ENCODE results near the gene IL17RE. TPM values are rescaled to one million over a fixed set of nuclear protein-coding genes. Genes with fewer than 3 reads are reported as not detected.
"Not testable (repeated sequence)": the region's sequence is repeated elsewhere in the genome, so short reads cannot be mapped to it uniquely, and the experiment has no call there.

IL17RE gene, protein sequence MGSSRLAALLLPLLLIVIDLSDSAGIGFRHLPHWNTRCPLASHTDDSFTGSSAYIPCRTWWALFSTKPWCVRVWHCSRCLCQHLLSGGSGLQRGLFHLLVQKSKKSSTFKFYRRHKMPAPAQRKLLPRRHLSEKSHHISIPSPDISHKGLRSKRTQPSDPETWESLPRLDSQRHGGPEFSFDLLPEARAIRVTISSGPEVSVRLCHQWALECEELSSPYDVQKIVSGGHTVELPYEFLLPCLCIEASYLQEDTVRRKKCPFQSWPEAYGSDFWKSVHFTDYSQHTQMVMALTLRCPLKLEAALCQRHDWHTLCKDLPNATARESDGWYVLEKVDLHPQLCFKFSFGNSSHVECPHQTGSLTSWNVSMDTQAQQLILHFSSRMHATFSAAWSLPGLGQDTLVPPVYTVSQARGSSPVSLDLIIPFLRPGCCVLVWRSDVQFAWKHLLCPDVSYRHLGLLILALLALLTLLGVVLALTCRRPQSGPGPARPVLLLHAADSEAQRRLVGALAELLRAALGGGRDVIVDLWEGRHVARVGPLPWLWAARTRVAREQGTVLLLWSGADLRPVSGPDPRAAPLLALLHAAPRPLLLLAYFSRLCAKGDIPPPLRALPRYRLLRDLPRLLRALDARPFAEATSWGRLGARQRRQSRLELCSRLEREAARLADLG
- total RNA-seq (2014; rRNA removed; shearing (Covaris generic)), result not detected in 2 replicates

DNA sequence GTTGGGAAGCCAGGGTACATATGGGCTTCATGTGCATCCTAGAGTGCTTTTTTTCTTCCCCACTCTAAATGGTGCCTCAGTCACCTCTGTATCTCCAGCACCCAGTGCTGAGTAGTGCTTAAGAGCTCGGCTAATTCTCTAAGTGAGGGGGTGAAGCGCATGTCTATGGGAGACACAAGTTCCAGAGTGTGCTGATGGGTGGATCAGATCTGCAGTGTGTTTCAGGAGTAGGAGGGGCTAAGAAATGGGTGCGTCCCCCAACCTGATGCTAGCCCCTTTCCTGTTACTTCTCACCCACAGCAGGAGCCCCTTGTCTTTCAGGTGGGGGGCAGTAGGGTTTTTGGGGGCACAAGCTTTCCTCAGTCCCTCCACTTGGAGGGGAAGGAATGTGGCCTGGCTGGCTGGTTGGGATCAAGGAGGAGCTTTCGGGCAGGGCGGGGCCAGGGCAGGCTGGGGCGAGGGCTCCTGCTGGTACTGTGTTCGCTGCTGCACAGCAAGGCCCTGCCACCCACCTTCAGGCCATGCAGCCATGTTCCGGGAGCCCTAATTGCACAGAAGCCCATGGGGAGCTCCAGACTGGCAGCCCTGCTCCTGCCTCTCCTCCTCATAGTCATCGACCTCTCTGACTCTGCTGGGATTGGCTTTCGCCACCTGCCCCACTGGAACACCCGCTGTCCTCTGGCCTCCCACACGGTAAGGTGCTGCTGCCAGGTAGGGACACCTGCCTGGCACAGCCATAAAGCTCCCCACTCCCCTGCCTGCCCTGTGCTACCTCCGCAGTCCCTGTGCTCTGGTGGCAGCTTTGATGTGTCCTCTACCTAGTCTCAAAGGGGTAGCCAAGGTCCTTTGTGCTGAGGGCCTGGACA, at the start of gene IL17RE:
TSS of gene IL17RE (plus strand) at position 477 of the 866 bp plus-strand sequence. CDS start at position 562, 85 bp downstream.
- no peak for DNase-seq (ENCODE audit: low read depth)

DNA sequence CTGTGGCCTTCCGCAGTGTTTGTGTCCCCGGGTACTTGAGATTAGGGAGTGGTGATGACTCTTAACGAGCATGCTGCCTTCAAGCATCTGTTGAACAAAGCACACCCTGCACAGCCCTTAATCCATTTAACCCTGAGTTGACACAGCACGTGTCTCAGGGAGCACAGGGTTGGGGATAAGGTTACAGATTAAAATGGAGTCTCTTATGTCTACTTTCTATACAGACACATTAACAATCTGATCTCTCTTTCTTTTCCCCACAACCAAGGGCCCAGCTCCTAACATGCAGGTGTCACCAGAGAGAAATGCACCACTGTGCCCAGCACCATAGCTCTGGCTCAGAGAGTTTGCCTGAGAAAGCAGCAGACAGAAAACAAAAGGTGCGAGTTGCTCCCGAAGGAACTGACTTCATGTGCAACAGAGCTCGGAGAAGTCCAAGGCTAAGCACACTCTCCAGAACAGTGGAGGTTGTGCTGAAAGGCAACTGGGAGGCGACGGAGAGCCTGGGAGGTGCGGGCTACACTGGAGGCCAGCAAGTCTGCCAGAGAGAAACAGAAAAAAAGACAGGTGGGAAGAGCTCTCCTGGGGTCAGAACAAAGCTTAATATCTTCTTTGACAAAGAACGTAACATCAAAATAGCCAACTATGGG, 48.2 kb upstream of the IL17RE start:
- not testable (repeated sequence) for DNase-seq (ENCODE audit: low read depth)

DNA sequence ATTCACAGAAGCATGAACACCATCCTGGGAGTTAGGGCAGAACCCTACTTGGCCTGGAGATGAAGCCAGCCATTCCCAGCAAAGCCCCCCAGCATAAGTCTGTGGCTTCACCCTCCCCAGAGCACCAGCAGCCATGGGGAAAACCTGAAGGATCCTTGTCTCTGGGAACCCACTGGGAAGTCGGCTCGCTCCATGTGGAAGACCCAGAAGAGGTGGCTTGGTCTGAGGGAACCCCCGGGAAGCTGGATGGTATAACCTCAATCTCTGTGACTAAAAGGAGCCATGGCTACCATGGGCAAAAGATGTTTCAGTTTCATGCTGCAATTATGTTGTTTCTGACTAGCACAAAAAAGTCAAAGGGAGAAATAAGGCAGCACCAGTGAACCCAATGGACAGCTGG, 47.1 kb upstream of the IL17RE start:
- no peak for DNase-seq (ENCODE audit: low read depth)

DNA sequence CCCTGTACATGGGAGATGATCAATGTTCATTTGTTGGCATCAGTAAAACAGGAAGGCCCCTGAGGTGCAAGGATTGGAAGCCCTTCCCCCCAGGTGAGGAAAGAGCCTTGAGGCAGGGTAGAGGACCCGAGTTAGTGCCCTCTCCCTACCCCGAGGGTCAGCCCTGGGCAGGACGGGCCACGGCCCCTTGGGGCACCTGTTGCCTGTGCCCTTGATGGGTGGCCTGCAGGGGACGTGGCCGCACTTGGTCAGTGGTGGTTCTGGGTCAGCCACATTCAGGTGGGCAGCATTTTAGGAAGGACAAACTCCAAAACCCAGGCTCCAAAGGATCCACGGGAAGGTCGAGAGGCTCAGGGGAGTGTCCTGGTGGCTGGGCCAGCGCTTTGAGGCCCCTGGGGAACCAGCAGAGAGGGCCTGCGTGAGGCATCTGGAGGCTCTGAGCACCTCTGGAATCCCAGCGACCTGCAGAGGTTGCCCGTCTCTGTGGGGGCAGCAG, 43.1 kb upstream of the IL17RE start:
- no peak for DNase-seq (ENCODE audit: low read depth)

DNA sequence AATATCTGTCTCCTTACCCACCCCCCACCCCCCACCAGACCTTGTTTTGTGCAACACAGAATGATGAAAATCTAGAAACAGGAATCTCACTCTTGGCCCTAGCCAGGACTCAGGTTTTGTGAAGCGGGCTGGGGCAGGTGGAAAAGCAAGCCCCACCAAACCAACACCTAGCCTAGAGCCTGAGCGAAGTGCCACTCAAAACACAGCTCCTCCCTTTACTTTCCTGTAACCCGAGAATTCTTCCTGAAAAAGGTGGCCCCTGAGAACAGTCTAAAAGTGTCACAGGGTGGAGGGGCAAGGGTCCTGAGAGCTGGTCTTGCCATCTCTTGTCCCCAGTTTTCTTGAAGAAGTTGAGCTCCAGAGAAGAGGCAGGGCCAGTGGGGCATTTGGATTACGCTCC, 41.4 kb upstream of the IL17RE start:
- DNase-seq (ENCODE audit: low read depth), result no peak

DNA sequence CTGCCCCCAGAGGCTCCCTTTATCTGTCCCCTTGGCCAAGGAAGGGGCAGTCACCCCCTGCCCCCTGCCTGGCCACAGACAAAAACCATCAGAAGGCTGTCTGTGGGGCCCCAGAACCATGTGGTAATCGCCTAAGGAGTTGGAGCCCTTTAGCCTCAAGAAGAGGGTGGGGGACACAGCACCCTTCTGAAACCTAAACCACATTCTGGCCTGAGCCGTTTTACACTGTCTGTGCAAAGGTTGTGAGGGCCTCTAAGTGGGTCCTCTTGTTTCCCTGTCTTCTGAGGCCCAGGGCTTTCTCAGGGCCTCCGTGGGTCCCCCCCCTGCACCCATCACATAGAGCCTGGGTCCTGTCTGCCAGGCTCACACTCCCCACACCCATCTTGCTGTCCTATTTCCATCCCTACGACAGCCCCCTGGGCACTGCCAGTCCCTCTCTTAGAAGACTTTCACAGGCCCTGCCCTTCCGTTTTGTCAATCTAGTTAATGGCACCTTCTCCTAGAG, 41.0 kb upstream of the IL17RE start:
- DNase-seq (ENCODE audit: low read depth), result no peak

DNA sequence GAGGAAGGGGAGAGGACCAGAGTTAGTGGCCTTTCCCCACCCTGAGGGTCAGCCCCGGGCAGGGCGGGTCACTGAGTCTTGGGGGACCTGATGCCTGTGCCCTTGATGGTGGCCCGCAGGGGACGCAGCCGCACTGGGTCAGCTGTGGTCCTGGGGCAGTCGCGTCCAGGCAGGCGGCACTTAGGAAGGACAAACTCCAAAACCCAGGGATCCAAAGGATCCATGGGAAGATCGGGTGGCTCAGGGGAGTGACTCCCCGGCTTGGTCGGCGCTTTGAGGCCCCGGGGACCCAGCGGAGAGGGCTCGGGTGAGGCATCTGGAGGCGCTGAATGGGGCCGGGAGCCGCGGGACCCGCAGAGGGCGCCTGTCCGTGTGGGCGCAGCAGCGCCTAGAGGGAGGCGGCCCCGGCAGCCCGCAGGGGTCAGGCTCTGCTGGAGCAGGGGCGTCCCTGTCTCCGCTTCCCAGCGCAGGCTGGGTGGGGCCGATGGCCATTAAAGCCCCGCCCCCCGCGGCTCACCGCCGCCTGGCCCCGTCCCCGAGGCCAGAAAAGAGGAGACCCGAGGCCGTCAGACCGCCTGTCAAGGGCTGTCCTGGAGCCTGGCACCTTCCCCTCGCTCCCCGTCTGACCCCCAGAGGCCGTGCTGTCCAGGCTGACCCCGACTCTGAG, 40.1 kb upstream of the IL17RE start:
- no peak for DNase-seq (ENCODE audit: low read depth)

DNA sequence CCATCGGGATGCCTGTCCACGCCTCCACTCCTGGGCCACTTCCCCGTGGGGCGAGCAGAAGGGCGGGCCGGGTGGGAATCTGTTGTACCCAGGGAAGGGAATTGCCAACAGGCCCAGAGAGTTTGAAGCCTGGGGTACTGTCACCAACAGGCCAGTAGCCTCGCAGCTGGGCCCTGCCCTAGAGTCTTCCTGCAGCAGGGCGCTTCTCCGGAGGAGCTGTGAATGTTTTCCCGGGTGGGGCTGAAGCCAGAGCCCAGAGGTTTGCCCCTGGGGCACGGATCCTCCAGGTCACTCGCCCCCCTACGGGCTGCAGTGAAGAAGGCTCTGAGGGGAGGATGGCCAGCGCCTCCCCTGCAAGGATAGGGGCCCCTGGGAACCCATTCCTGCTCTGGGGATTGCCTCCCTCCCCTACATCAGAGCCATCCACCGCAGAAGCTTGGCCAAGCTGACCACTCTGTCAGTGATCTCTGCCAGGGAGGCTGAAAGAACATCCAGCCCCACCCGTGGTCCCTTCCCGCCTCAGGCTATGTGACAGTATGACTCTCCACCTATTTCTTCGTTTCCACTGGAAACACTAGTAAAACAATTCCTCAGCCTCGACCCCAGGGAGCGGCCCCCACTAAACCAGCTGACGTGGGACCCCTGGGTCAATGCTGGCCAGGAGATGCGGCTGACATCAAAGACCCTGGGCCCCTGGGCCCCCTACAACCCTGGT, 39.4 kb upstream of the IL17RE start:
- peak; percentile 70 for DNase-seq (ENCODE audit: low read depth)

DNA sequence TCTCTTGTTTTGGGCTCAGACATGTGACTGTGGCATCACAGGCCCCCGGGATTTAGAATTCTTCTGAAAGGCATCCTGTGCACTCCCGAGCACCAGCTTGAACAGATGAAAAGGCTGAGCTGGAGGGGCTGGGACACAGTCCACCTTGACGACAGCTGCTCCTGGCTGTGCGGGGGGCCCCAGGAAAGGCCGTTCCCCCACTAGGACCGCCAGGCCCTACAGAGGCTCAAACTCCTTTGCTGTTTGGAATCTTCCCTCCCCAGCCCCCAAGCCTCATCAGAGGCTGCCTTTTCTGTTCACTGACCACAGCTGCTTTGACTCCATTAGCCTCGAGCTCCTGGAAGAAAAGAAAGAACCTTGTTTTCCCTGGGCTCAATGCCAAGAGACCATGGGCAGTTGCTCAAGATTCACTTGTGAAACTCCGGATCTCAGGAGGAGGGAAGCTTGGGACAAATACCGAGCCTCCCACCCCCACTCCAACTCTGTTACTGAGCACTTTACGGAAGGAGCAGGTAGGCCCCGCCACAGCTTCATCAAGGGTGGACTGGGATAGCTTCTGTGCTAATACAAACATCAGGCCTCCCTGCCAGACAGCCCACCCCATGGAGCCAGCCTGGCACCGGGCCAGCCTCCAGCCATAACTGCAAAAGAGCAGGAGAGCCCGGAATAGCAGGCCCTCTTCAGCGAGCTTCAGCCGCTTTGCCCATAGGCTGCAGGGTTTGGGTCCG, 38.3 kb upstream of the IL17RE start:
- peak; percentile 93 for DNase-seq (ENCODE audit: low read depth)

DNA sequence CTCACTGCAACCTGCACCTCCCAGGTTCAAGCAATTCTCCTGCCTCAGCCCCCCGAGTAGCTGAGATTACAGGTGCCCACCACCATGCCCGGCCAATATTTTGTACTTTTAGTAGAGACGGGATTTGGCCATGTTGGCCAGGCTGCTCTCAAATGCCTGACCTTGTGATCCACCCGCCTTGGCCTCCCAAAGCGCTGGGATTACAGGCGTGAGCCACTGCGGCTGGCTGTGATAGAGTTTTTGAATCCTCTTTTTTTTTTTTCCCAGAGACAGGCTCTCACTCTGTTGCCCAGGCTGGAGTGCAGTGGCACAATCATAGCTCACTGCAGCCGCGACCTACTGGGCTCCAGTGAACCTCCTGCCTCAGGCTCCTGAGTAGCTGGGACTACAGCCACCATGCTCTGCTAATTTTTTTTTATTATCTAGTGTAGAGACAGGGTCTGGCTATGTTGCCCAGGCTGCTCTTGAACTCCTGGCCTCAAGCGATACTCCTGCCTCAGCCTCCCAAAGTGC, 37.5 kb upstream of the IL17RE start:
- DNase-seq (ENCODE audit: low read depth), result peak; percentile 8

DNA sequence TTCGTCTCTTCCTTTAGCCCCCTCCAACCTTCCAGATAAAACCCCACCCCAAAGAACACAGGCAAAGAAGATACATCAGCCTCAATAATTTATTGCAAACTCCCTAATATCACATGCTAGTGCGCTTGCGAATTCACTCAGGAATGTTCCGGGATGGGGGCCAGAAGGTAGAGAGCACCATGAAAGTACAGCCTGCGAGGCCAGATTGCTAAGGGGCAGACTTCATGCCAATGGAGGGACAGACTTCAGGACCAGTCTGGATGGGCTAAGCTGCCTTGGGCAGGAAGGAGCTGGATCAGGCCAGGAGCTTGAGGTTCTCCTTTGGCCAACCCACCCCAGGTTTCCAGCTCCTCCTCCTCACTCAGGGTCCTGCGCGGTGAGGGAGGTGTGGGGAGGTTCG, 36.0 kb upstream of the IL17RE start:
- no peak for DNase-seq (ENCODE audit: low read depth)

DNA sequence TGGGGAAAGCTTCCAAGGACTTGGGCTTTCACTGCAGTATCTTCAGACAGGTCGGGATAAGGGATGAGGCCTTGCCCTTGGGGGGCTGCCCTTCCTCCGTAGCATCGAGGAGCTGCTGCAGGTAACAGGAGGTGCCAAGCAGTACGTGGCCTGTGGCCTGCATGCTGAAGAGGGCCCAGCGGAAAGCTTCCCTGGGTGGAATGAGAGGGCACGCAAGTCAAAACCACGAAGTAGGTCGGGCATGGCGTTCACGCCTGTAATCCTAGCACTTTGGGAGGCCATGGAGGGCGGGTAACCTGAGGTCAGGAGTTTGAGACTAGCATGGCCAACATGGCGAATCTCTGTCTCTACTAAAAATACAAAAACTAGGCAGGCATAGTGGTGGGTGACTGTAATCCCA, 35.5 kb upstream of the IL17RE start:
- DNase-seq (ENCODE audit: low read depth), result no peak

DNA sequence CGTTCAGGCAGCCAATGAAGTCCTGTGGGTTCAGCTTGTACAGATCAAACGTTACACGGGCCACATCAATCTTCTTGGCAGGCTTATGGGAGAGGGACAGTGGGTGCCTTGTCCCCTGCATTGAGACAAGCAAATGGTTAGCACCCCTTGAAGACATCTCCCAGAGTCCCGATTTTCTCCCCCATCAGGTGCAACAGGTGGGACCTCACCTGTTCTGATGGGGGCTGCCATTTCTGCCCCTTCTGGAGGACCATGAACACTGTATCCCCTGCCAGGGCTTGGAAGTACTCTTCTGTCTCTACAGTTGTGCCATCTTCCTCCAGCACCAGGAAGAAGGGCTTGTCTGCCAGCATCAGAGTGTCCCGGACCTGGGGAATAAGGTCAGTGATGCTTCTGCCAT, 32.7 kb upstream of the IL17RE start:
- no peak for DNase-seq (ENCODE audit: low read depth)

DNA sequence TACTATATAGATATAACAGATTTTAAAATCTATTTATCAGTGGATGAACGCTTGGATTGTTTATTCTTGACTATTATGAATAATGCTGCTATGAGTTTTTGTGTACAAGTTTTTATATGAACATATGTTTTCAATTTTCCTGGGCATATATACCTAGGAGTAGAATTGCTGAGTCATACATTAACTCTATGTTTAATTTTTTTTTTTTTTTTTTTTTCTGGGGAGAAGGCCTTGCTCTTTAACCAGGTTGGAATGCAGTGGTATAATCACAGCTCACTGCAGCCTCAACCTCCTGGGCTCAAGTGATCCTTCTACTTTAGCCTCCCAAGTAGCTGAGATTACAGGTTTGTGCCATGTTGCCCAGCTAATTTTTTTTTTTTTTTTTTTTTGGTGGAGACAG, 31.7 kb upstream of the IL17RE start:
- DNase-seq (ENCODE audit: low read depth), result peak; percentile 77

DNA sequence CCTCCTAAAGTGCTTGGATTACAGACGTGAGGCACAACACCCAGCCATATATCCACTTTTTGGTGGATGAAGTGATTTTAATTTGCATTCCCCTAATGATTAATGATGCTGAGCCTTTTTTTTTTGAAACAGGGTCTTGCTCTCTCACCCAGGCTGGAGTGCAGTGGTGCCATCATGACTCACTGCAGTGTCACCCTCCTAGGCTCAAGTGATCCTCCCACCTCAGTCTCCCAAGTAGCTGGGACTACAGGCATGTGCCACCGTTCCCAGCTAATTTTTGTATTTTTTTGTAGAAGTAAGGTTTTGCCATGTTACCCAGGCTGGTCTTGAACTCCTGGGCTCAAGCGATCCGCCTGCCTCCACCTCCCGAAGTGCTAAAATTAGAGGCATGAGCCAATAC, 30.6 kb upstream of the IL17RE start:
- DNase-seq (ENCODE audit: low read depth), result peak; percentile 37

DNA sequence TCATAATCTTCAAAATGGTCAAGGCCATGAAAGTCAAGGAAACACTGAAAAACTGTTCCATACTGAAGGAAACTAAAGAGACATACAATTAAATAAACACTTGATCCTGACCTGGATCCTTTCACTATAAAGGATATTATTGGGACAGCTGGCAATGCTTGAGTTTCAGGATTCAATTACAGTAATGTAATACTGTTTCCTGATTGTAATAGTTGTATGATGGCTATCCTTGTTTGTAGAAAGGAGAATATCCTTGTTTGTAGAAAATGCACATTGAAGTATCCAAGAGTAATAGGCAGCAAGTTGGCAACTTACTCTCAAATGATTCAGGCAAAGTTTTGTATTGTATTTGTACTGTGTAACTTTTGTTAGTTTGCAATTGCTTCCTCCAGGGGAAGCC, 27.2 kb upstream of the IL17RE start:
- DNase-seq (ENCODE audit: low read depth), result no peak

DNA sequence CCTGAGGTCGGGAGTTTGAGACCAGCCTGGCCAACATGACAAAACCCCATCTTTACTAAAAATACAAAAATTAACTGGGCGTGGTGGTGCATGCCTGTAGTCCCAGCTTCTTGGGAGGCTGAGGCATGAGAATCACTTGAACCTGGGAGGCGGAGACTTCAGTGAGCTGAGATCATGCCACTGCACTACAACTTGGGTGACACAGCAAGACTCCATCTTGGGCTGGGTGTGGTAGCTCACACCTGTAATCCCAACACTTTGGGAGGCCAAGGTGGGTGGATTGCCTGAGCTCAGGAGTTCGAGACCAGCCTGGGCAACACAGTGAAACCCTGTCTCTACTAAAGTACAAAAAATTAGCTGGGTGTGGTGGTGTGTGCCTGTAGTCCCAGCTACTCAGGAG, 26.4 kb upstream of the IL17RE start:
- not testable (repeated sequence) for DNase-seq (ENCODE audit: low read depth)

DNA sequence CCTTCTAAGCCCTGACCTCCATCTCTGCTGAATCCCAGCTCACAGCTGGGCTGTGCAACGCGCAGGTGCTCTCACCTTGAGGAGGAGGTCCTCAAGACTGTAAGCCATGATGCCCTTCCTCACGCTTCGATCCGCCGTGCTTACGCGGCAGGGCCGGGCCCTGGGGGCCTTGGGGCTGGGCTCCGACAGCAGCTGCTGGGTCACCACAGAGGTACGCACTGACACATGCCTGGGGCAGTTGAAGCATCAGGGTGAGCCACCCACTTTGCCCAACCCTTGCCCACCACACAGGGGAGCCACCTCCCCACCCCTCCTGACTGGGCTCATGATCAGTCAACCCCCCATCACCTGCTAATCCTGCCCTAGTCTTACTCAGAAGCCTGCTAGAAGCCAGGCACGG, 25.7 kb upstream of the IL17RE start:
- no peak for DNase-seq (ENCODE audit: low read depth)

DNA sequence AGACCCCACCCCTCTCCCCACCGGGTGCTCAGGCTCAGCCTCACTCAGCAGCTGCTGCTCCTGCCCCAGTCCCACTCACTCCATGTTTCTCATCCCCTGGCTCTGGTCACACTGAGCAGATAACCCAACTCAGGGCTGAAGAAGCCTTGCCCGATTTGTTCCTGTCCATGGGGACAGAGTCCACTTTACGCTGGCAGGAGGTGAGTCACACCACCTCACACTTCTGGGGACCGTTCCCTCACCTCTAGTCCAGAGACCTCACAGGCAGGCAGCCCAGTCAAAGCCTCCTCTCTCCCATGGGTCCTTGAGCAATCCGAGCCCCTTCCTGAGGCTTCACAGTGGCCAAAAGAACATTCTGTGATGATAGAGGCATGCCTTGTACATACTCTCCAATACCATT, 23.9 kb upstream of the IL17RE start:
- no peak for DNase-seq (ENCODE audit: low read depth)
